IMR-90 (cell line): ENCODE measurements around the gene SPDYE4. TPM values are rescaled to one million over a fixed set of nuclear protein-coding genes. Genes with fewer than 3 reads are reported as not detected.

Experiments
- ATAC-seq: fragments of 200-7000 bp; cut with Tn5 transposase; 2 replicates; pipeline ENCODE4 v1.9.1; 2020; ENCODE audit warnings: low read depth, mild to moderate bottlenecking, moderate library complexity
- BruUV-seq: library from RNA; stranded (reverse); fragments of 400-500 nt; replicated peaks from 2 replicates; lab custom pipeline; 2021; lab: Mats Ljungman, UMichigan
- CTCF ChIA-PET: fragments of 300-600 bp; formaldehyde crosslinking; extraction: SDS; loops from one replicate; lab custom pipeline; 2021; ENCODE audit warnings: antibody characterized with exemption; lab: Yijun Ruan, JAX
- POLR2A ChIA-PET: fragments of 300-600 bp; sonication (Branson Sonifier 250); formaldehyde crosslinking; loops from one replicate; lab custom pipeline; 2022; ENCODE audit warnings: antibody characterized with exemption; ENCODE audit not compliant: unreplicated experiment; lab: Charles Lee
- DNase-seq: peaks from one replicate; pipeline ENCODE4 v3.0.0; 2013
- H2AFZ ChIP-seq: replicated peaks from 2 replicates; pipeline ENCODE3; 2013; ENCODE audit warnings: low read length, mild to moderate bottlenecking; ENCODE audit not compliant: poor library complexity
- H2AK5ac ChIP-seq: 2 replicates; pipeline ENCODE4 v1.6.1; 2013; ENCODE audit warnings: low read depth, low read length, inconsistent platforms
- H2AK9ac ChIP-seq: replicated peaks from 2 replicates; pipeline ENCODE3; 2013; ENCODE audit warnings: mild to moderate bottlenecking, low read depth, low read length, moderate library complexity; ENCODE audit not compliant: poor library complexity
- H2BK120ac ChIP-seq: 2 replicates; pipeline ENCODE4 v1.6.1; 2013; ENCODE audit warnings: low read depth, low read length, inconsistent platforms
- H2BK15ac ChIP-seq: 3 replicates; pipeline ENCODE4 v1.6.1; 2013; ENCODE audit warnings: low read depth, low read length, inconsistent platforms
- H2BK20ac ChIP-seq: 2 replicates; pipeline ENCODE4 v1.6.1; 2013; ENCODE audit warnings: low read depth, mild to moderate bottlenecking, inconsistent platforms, low read length, moderate library complexity
- H2BK5ac ChIP-seq: 2 replicates; pipeline ENCODE4 v1.6.1; 2013; ENCODE audit warnings: mild to moderate bottlenecking, low read depth, low read length, inconsistent platforms; ENCODE audit not compliant: poor library complexity, severe bottlenecking
- H3K14ac ChIP-seq: replicated peaks from 2 replicates; pipeline ENCODE4 v1.6.1; 2013; ENCODE audit warnings: low read depth, low read length, inconsistent platforms
- H3K18ac ChIP-seq: 2 replicates; pipeline ENCODE4 v1.6.1; 2013; ENCODE audit warnings: low read depth, low read length, control low read depth
- H3K23ac ChIP-seq: 2 replicates; pipeline ENCODE4 v1.6.1; 2013; ENCODE audit warnings: low read depth, low read length, inconsistent platforms
- H3K27ac ChIP-seq: 2 replicates; pipeline ENCODE4 v1.5.1; 2013; ENCODE audit warnings: mild to moderate bottlenecking, control low read depth, low read length; ENCODE audit not compliant: insufficient read depth
- H3K27me3 ChIP-seq: 2 replicates; pipeline ENCODE4 v1.6.1; 2013; ENCODE audit warnings: low read length; ENCODE audit not compliant: control insufficient read depth, insufficient read depth
- H3K36me3 ChIP-seq: 2 replicates; pipeline ENCODE4 v1.6.1; 2013; ENCODE audit warnings: low read length, mixed read lengths; ENCODE audit not compliant: control insufficient read depth, insufficient read depth
- H3K4ac ChIP-seq: 2 replicates; pipeline ENCODE4 v1.6.1; 2013; ENCODE audit warnings: low read depth, low read length, inconsistent platforms
- H3K4me1 ChIP-seq: 2 replicates; pipeline ENCODE4 v1.6.1; 2013; ENCODE audit warnings: low read length, mixed read lengths; ENCODE audit not compliant: control insufficient read depth, insufficient read depth
- H3K4me2 ChIP-seq: 2 replicates; pipeline ENCODE4 v1.6.1; 2013; ENCODE audit warnings: low read depth, mild to moderate bottlenecking, control low read depth, low read length, moderate library complexity
- H3K4me3 ChIP-seq: 2 replicates; pipeline ENCODE4 v1.5.1; 2013; ENCODE audit warnings: low read depth, mild to moderate bottlenecking, control low read depth, low read length, moderate library complexity; ENCODE audit not compliant: insufficient read depth
- H3K56ac ChIP-seq: 2 replicates; pipeline ENCODE4 v1.6.1; 2013; ENCODE audit warnings: low read length, inconsistent platforms; ENCODE audit not compliant: insufficient read depth; ENCODE audit errors: extremely low read depth
- H3K79me1 ChIP-seq, 2 experiments: 2 replicates each; pipeline ENCODE4 v1.6.1; 2013; ENCODE audit warnings: low read length in 2 of 2, inconsistent platforms in 1 of 2, low read depth in 1 of 2
- H3K9ac ChIP-seq: 2 replicates; pipeline ENCODE4 v1.6.1; 2013; ENCODE audit warnings: low read depth, low read length, control low read depth
- H3K9me1 ChIP-seq: 2 replicates; pipeline ENCODE4 v1.6.1; 2013; ENCODE audit warnings: low read length, inconsistent platforms; ENCODE audit not compliant: insufficient read depth
- H3K9me3 ChIP-seq: 2 replicates; pipeline ENCODE4 v1.6.1; 2013; ENCODE audit warnings: low read length; ENCODE audit not compliant: control insufficient read depth, insufficient read depth
- H4K20me1 ChIP-seq: 2 replicates; pipeline ENCODE4 v1.6.1; 2013; ENCODE audit warnings: low read length, inconsistent platforms; ENCODE audit not compliant: insufficient read depth
- H4K5ac ChIP-seq: 2 replicates; pipeline ENCODE4 v1.6.1; 2013; ENCODE audit warnings: mild to moderate bottlenecking, low read depth, low read length, control low read depth
- H4K8ac ChIP-seq, 2 experiments: 2 replicates each; pipeline ENCODE4 v1.6.1; 2013; ENCODE audit warnings: low read depth in 2 of 2, low read length in 2 of 2, control low read depth in 1 of 2, inconsistent platforms in 1 of 2
- H4K91ac ChIP-seq: 2 replicates; pipeline ENCODE4 v1.6.1; 2013; ENCODE audit warnings: low read depth, low read length, inconsistent platforms; ENCODE audit not compliant: insufficient read depth
- BHLHE40 ChIP-seq: fragments of 150-350 bp; IDR thresholded peaks from 2 replicates; pipeline ENCODE4 v1.6.1; 2016; ENCODE audit warnings: mild to moderate bottlenecking, low read depth, low read length
- CHD1 ChIP-seq: IDR thresholded peaks from 2 replicates; pipeline ENCODE4 v1.6.1; 2012; ENCODE audit warnings: low read depth, low read length, improper control_type of control experiment
- ELK1 ChIP-seq: fragments of 150-350 bp; IDR thresholded peaks from 2 replicates; pipeline ENCODE4 v1.6.1; 2016; ENCODE audit warnings: low read depth, mild to moderate bottlenecking, low read length, moderate library complexity, borderline replicate concordance
- FOS ChIP-seq: fragments of 150-350 bp; IDR thresholded peaks from 2 replicates; pipeline ENCODE4 v1.6.1; 2016; ENCODE audit warnings: low read depth, low read length
- NFE2L2 ChIP-seq: fragments of 150-350 bp; IDR thresholded peaks from 2 replicates; pipeline ENCODE4 v1.6.1; 2016; ENCODE audit warnings: low read depth, mild to moderate bottlenecking, low read length
- POLR2A ChIP-seq: IDR thresholded peaks from 2 replicates; pipeline ENCODE4 v1.6.1; 2012; ENCODE audit warnings: mild to moderate bottlenecking, low read depth, low read length
- SMC3 ChIP-seq: fragments of 150-350 bp; IDR thresholded peaks from 2 replicates; pipeline ENCODE4 v1.6.1; 2016; ENCODE audit warnings: low read depth, mild to moderate bottlenecking, antibody characterized with exemption, low read length, moderate library complexity
- USF2 ChIP-seq: fragments of 150-350 bp; IDR thresholded peaks from 2 replicates; pipeline ENCODE4 v1.6.1; 2017; ENCODE audit warnings: mild to moderate bottlenecking, antibody characterized with exemption, low read length, low read depth
- WGBS, 2 experiments: methylation state at CpG; one replicate each; pipeline versions ENCODE4 v1.1.5 to v1.1.7; 2013; ENCODE audit warnings: missing lambda C conversion rate in 2 of 2; ENCODE audit not compliant: insufficient read length in 1 of 2; ENCODE audit errors: extremely low coverage in 2 of 2; 5-methylcytosine and 5-hydroxymethylcytosine counted together
- dilution Hi-C: fragments of 300-500 bp; cut with HindIII; formaldehyde crosslinking; loops from one replicate; pipeline ENCODE4 v1.14.3; 2018; ENCODE audit warnings: low sequenced_read_pairs; ENCODE audit not compliant: unreplicated experiment
- in situ Hi-C: fragments of 300-500 bp; cut with MboI; formaldehyde crosslinking; loops from 3 replicates; pipeline ENCODE4 v1.14.3; 2019; ENCODE audit warnings: low sequenced_read_pairs, inconsistent platforms, mixed read lengths
- intact Hi-C: fragments of 100-400 bp; cut with micrococcal nuclease; formaldehyde crosslinking; loops from 2 replicates; pipeline ENCODE4 v1.10.0; 2022
- polyA plus RNA-seq, 3 experiments: library from polyadenylated mRNA; depleted of rRNA; stranded (reverse); fragments of >200 nt; gene quantifications; 2 replicates each; pipeline ENCODE4 v1.2.3, GENCODE V29; 2012; ENCODE audit warnings: low replicate concordance in 1 of 3
- total RNA-seq: library from RNA; depleted of rRNA; stranded (reverse); fragments of >200 nt; gene quantifications from 2 replicates; pipeline ENCODE4 v1.2.3, GENCODE V29; 2012

Gene SPDYE4
- total and polyA plus RNA-seq, 2 of the 4 experiments (the other 2 are of a cell fraction) = not detected

GRCh38 chr17:8707332-8708024 lies 50.9 kb downstream of the SPDYE4 start:
- no peaks in the 10 kb centered on the region for H4K20me1 ChIP-seq
- no peaks in the 10 kb centered on the region for H3K9me3 ChIP-seq
- no peak overlapping the region for H3K23ac ChIP-seq
- no peak overlapping the region for H4K91ac ChIP-seq
- no peak overlapping the region for H2BK15ac ChIP-seq
- CTCF ChIA-PET = no interaction called here
- H3K9me1 ChIP-seq = no peaks in the 10 kb centered on the region
- in situ Hi-C loops = no loop called here
- no peak for TF ChIP-seq FOS
- TF ChIP-seq USF2 = no peak
- no peak for TF ChIP-seq ELK1
- TF ChIP-seq CHD1 = no peak
- no peak for TF ChIP-seq NFE2L2
- no peak for TF ChIP-seq POLR2A
- no peak for TF ChIP-seq SMC3
- TF ChIP-seq BHLHE40 = no peak
- H2AK9ac ChIP-seq = no peak overlapping the region
- BruUV-seq = no TSS peak
- no peak overlapping the region for H2BK5ac ChIP-seq
- H3K27me3 ChIP-seq = no peaks in the 10 kb centered on the region
- POLR2A ChIA-PET = interaction anchor here (1.6 kb wide), 1 partner anchor 9 kb away, joined by 4 read pairs; no protein-coding TSS in a partner anchor
- no peak overlapping the region for H2BK20ac ChIP-seq
- no peaks in the 10 kb centered on the region for H3K36me3 ChIP-seq
- no peak overlapping the region for H3K56ac ChIP-seq
- H3K14ac ChIP-seq = no peak overlapping the region
- intact Hi-C loops = no loop called here
- H3K4me2 ChIP-seq = no peak overlapping the region
- no peak overlapping the region for H3K27ac ChIP-seq
- H2AFZ ChIP-seq = no peak overlapping the region
- no peak overlapping the region for H3K4me3 ChIP-seq
- DNase-seq = no peak
- no peaks in the 10 kb centered on the region for H3K4me1 ChIP-seq
- 35% methylated on average over 2 of the region's 11 CpGs; no CpG with 5 or more reads in 1 of the 2 experiments for WGBS, 2 experiments
- ATAC-seq = no peak; the same call in 1 of the 2 replicates
- no peak overlapping the region for H2AK5ac ChIP-seq
- no peak overlapping the region for H4K8ac ChIP-seq
- H2BK120ac ChIP-seq = no peak overlapping the region
- no peak overlapping the region for H3K4ac ChIP-seq
- H3K9ac ChIP-seq = no peak overlapping the region
- H3K18ac ChIP-seq = no peak overlapping the region
- H4K5ac ChIP-seq = no peak overlapping the region
- dilution Hi-C loops = no loop called here
- H3K79me1 ChIP-seq = no peaks in the 10 kb centered on the region
